Central memory CD8-positive, alpha-beta T cell (primary cell): ENCODE measurements around the gene RNF208.
"Not testable (repeated sequence)": the region's sequence is repeated elsewhere in the genome, so short reads cannot be mapped to it uniquely, and the experiment has no call there.

Experiments
- ATAC-seq: fragments of 150-1000 bp; cut with Tn5 transposase; replicated peaks from 2 replicates; pipeline ENCODE4 v1.10.0; 2022; ENCODE audit warnings: mild to moderate bottlenecking, moderate FRiP score, moderate number of reproducible peaks; ENCODE audit not compliant: poor library complexity, severe bottlenecking; ENCODE audit errors: extremely low read depth
- DNase-seq, 2 donors: peaks; one replicate each; pipeline ENCODE4 v3.0.0; 2021; ENCODE audit warnings: low spot score in 2 of 2
- H3K27ac Mint-ChIP-seq: one replicate; pipeline ENCODE4 v1.8.0; 2022; ENCODE audit warnings: low read depth, mild to moderate bottlenecking, moderate library complexity, mixed read lengths
- H3K27me3 Mint-ChIP-seq: one replicate; pipeline ENCODE4 v1.8.0; 2022; ENCODE audit warnings: mixed read lengths
- H3K36me3 Mint-ChIP-seq: one replicate; pipeline ENCODE4 v1.8.0; 2022; ENCODE audit warnings: mild to moderate bottlenecking, moderate library complexity, mixed read lengths; ENCODE audit not compliant: insufficient read depth
- H3K4me1 Mint-ChIP-seq: one replicate; pipeline ENCODE4 v1.8.0; 2022; ENCODE audit warnings: mixed read lengths
- H3K4me3 Mint-ChIP-seq: one replicate; pipeline ENCODE4 v1.8.0; 2022; ENCODE audit warnings: mild to moderate bottlenecking, moderate library complexity, mixed read lengths
- H3K9me3 Mint-ChIP-seq: one replicate; pipeline ENCODE4 v1.8.0; 2022; ENCODE audit warnings: mixed read lengths

Gene RNF208

DNA sequence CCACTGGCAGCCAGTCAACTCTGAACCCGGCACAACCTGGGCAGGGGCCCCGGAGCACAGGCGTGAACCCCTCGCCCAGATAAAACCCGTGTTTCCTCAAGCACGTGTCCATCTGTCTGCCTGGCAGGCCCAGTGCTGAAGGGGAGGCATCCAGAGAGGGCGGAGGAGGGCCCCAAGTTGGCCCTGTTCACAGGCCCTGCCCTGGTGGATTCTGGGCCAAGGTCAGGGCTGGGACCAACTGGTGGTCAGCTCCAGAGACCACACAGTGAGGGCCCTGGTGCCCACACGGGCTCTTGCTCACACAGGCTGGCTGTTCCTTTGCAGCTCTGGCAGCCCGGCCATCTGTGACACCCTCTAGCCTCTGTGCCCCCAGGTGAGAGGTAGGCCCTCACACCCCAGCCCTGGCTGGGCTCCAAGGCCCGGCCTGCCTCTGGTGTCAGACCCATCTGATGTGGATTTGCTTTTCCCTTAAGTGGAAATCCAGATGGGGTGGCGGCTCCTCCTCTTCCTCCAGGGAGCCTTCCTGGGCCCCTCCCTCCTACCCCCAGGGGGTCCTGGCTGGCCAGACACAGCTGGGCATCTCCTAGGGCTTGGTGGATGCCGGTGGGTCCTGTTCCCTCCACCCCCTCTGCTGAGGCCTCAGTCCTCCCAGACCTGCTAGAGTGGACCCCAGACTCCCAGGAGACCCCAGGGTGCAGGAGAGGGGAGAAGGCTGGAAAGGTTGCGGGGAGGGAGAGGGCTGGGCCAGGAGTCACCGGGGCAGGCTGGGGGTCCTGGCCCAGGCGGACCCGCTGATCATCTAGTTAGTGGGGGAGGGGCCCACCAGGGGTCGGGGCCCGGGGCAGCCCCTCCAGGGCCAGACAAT lies 28.5 kb upstream of the RNF208 start:
- no peak for DNase-seq
- H3K27me3 Mint-ChIP-seq = no peaks in the 10 kb centered on the region

DNA sequence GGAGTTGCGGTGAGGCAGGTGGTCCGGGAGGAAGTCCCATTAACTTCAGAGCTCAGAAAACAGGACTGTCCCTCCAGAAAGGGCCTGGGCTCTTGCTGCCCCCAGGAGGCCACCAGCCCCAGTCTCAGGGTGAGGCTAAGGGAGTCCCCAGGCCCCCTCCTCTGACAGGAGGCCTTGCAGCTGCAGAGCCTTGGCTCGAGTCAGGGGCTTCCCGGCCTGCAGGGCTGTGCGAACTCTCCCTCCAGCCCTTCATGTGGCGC lies 25.8 kb upstream of the RNF208 start:
- no peak for ATAC-seq
- Mint-ChIP-seq H3K9me3 (no peaks in the 10 kb centered on the region), H3K36me3 (peaks cover 7% of the 10 kb centered on the region), H3K4me1 (peaks cover 10% of the 10 kb centered on the region), H3K4me3 (no peak overlapping the region), H3K27me3 (no peaks in the 10 kb centered on the region), H3K27ac (no peak overlapping the region)
- DNase-seq = no peak

More for the DNA sequence above, 28.5 kb upstream of the RNF208 start:
- peaks cover 6% of the 10 kb centered on the region for H3K36me3 Mint-ChIP-seq
- H3K4me1 Mint-ChIP-seq = peaks cover 5% of the 10 kb centered on the region
- H3K27ac Mint-ChIP-seq = no peak overlapping the region
- ATAC-seq = no peak
- H3K9me3 Mint-ChIP-seq = no peaks in the 10 kb centered on the region
- H3K4me3 Mint-ChIP-seq = no peak overlapping the region

DNA sequence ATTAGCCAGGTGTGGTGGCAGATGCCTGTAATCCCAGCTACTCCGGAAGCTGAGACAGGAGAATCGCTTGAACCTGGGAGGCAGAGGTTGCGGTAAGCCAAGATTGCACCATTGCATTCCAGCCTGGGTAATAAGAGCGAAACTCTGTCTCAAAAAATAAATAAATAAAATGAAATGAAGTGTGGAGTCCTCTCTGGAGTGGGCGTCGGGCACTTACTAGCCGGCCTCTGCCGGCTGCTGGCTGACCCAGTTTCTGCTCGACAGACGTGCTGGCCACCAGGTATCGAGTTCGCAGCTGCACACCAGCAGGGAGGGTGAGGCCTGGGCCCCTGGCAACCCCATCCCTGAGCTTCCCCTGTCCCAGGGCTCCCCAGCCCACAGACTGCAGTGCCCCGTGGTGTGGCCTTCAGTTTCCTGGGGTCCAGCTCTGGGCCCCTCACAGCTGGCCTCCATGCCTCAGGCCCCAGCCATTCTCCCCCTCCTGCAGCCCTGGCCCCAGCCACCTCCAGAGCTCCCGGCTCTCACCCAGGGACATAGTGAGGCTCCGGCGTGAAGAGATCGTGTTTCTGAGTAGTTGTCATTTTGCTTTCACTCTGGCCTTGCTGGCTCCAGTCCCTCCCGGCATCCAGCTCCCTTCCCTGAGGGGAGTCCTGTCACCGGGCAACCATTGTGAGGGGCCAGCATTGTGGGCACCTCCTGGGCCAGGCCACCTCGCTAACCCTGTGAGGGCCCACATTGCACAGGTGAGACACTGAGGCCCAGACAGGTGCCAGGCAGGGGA lies 25.3 kb upstream of the RNF208 start:
- ATAC-seq = no peak
- Mint-ChIP-seq H3K4me3 (no peak overlapping the region), H3K36me3 (peaks cover 12% of the 10 kb centered on the region), H3K27me3 (no peaks in the 10 kb centered on the region), H3K4me1 (peaks cover 15% of the 10 kb centered on the region), H3K9me3 (no peaks in the 10 kb centered on the region), H3K27ac (no peak overlapping the region)
- DNase-seq = no peak

DNA sequence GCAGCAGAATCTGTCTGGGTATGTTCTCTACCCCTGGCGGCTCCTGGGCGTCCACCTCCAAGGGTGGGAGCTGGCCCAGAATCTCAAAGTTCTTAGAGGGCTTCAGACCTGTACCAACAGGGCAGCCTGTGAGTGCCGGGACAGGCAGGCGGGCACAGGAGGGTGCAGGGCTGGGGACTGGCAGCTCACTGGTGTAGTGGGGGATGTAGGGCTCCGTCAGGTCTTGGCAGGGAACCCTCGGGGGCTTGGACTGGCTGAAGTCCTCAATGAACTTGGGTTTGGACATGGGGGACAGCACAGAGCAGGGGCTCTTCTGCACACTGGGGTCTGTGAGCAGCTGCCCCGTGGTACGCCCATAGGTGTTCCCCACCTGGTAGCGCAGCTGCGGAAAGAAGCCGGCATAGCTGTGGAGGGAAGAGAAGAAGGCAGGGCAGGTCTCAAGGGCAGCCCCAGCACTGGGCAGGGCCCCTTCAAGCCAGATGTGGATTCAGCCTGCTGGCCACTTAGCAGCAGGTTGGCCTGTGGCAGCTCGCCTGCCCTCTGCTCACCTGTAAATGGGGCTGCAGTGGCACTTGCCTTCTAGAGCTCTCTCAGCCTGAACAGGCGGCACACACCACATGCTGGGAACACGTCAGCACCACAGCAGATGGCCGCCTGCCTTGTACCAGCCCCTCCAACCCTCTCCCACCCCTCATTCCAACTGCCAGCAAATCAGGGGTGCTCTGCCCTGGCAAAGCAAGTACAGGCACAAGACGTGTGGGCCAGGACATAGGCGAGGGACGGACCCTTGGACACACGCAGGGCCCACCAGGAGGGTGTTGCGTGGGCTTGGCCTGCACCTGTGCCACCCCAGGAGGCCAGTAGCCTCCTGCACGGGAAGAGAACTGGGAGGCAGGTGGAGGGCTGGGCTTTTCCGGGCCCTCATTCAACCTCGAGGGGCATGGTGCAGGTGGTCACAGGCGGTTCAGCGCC lies 23.7 kb upstream of the RNF208 start:
- Mint-ChIP-seq H3K4me3 (no peak overlapping the region), H3K36me3 (peaks cover 23% of the 10 kb centered on the region), H3K9me3 (no peaks in the 10 kb centered on the region), H3K27me3 (no peaks in the 10 kb centered on the region), H3K4me1 (peaks cover 24% of the 10 kb centered on the region), H3K27ac (peak overlapping the region; percentile 57)
- ATAC-seq = no peak
- DNase-seq = no peak

DNA sequence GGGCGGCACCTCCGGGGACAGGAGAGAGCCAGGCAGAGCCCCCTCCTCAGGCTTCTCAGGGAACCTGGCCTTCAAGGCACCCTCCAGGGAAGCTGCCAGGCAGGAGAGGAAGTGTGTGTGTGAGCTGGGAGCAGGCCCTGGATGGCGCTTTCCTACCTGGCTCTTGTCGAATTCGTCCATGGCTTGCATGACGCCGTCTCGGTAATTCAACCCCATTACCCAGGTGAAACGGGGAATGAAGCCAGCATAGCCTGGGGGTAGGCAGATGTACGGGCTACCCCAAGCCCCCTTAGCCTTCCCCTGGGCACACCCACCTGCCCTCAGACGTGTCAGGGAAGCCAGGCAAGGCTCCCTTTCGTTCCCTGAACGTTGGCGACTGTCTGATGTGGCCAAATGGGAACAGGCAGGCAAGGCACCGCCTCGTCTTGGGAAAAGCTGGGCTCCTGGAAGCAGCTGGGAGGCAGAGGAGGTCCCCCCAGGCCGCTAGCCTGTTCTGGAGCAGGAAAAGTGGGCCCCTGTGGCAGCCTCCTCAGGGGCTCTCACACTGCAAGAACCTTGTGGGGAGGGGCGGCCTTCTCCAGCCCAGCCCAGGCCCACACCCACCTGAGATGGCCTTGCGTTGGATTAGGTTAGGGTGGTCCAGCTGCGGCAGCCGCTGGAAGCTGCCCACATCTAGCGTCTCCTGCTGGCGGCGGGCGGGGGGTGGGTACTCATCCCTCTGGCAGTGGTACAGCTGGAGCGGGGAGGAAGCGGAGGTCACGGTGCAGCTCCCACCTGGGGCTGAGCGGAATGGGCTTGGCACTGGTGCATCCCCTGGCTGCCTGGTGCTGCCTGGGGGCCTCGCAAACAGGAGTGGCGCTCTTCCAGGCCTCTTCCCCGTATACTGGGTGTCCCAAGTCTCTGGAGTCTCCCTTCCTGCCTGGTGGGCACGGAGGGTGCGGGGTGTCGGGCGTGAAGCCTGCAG lies 22.7 kb upstream of the RNF208 start:
- no peak for DNase-seq
- no peaks in the 10 kb centered on the region for H3K9me3 Mint-ChIP-seq
- no peak for ATAC-seq
- H3K4me3 Mint-ChIP-seq = no peak overlapping the region
- no peaks in the 10 kb centered on the region for H3K27me3 Mint-ChIP-seq
- no peak overlapping the region for H3K27ac Mint-ChIP-seq
- H3K36me3 Mint-ChIP-seq = peaks cover 25% of the 10 kb centered on the region
- peaks cover 24% of the 10 kb centered on the region for H3K4me1 Mint-ChIP-seq

DNA sequence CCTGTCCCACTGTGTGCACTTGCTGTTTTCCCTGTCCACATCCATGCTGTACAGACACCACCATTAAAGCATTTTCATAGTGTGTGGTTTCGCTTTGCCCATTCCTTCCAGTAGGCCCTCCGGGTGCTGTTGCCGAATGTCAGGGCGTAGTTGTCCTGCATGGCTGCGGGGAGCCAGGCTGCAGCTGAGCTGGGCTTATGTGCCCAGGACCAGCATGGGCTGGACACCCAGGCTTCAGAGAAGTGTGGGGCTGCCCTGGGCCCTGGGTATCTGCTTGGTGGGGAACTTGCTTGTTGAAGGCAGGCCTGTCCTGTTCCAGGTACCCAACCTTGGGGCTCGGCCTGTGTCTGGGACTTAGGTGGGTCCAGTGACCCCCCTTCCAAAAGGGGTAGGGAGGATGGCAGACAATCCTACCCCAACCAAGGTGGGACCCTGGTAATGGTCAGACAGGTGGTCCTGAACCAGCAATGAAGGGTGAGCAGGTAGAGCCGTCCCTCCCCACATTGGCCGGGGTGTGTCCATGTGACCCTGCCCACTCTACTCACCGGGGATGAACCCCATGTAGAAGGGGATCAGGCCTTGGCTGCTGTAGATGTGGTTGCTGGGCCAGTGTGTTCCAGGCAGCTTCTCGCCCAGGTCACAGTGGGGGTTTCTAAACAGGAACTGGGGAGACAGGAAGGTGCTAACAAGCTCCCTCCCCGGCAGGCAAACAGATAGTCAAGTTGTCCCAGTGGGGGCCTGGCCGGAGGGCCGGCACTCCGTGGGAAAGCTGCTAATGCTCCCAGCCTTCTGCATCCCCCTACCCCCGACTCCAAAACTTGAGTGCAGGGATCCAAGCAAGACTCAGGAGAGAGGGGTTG lies 21.8 kb upstream of the RNF208 start:
- Mint-ChIP-seq H3K9me3 (no peaks in the 10 kb centered on the region), H3K4me3 (peak overlapping the region; percentile 92), H3K27ac (no peak overlapping the region), H3K27me3 (no peaks in the 10 kb centered on the region), H3K4me1 (peaks cover 24% of the 10 kb centered on the region), H3K36me3 (peaks cover 25% of the 10 kb centered on the region)
- DNase-seq (no peak), ATAC-seq (no peak)

DNA sequence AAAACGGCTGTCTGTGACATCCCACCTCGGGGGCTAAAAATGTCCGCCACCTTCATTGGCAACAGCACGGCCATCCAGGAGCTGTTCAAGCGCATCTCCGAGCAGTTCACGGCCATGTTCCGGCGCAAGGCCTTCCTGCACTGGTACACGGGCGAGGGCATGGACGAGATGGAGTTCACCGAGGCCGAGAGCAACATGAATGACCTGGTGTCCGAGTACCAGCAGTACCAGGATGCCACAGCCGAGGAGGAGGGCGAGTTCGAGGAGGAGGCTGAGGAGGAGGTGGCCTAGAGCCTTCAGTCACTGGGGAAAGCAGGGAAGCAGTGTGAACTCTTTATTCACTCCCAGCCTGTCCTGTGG lies 21.2 kb upstream of the RNF208 start:
- H3K27me3 Mint-ChIP-seq, DNase-seq, H3K27ac Mint-ChIP-seq, H3K9me3 Mint-ChIP-seq, ATAC-seq: not testable (repeated sequence)
- H3K36me3 Mint-ChIP-seq = peaks cover 25% of the 10 kb centered on the region
- peaks cover 24% of the 10 kb centered on the region for H3K4me1 Mint-ChIP-seq
- H3K4me3 Mint-ChIP-seq = peak overlapping the region; percentile 92

DNA sequence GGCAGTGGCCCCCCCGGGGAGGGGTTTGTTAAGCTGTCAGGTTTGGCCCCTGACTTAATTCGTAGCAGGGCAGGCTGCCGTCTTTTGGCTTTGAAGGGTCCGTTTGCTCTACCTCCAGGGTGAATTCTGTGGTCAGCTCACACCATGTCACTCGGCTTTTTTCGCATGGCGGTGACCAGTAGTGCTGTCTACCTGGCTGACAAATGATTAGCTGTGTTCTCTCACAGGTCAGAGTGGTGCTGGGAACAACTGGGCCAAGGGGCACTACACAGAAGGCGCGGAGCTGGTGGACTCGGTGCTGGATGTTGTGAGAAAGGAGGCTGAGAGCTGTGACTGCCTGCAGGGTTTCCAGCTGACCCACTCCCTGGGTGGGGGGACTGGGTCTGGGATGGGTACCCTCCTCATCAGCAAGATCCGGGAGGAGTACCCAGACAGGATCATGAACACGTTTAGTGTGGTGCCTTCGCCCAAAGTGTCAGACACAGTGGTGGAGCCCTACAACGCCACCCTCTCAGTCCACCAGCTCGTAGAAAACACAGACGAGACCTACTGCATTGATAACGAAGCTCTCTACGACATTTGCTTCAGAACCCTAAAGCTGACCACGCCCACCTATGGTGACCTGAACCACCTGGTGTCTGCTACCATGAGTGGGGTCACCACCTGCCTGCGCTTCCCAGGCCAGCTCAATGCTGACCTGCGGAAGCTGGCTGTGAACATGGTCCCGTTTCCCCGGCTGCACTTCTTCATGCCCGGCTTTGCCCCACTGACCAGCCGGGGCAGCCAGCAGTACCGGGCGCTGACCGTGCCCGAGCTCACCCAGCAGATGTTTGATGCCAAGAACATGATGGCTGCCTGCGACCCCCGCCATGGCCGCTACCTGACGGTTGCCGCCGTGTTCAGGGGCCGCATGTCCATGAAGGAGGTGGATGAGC lies 20.5 kb upstream of the RNF208 start:
- peaks cover 25% of the 10 kb centered on the region for H3K36me3 Mint-ChIP-seq
- H3K27me3 Mint-ChIP-seq = no peaks in the 10 kb centered on the region
- peak overlapping the region; percentile 92 for H3K4me3 Mint-ChIP-seq
- no peak for DNase-seq
- peak overlapping the region; percentile 88 for H3K27ac Mint-ChIP-seq
- H3K4me1 Mint-ChIP-seq = peaks cover 24% of the 10 kb centered on the region
- ATAC-seq = no peak
- H3K9me3 Mint-ChIP-seq = no peaks in the 10 kb centered on the region

DNA sequence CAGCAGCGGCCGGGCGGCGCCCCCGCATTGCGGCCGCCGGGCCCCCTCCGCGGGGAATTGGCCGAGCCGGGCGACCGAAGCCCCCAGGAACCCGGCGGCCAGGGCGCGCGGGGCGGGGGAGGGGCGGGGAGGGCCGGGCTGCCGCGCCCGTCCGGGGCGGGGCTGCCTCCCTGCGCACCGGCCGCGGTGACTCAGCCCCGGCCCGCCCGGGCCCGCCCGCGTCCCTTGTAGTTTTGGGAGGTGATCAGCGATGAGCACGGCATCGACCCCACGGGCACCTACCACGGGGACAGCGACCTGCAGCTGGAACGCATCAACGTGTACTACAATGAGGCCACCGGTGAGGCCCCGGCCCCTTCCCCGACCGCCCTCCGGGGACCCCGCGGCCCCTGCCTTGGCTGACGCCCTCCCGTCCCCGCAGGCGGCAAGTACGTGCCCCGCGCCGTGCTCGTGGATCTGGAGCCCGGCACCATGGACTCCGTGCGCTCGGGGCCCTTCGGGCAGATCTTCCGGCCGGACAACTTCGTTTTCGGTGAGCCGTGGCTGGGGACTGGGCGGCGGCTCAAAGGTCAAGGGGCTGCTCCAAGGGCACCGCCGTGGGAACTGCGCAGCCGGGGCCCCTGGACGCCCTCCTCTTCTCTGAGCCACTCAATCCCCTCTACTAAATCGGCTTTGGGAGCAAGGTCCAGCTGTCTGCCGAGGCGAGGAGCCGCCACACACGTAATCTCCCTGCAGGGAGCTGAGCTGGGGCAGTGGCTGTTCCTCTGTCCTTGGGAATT lies 19.6 kb upstream of the RNF208 start:
- peaks cover 25% of the 10 kb centered on the region for H3K36me3 Mint-ChIP-seq
- DNase-seq (no peak), ATAC-seq (peak; percentile 17)
- no peaks in the 10 kb centered on the region for H3K27me3 Mint-ChIP-seq
- H3K27ac Mint-ChIP-seq = peak overlapping the region; percentile 88
- peak overlapping the region; percentile 92 for H3K4me3 Mint-ChIP-seq
- peaks cover 24% of the 10 kb centered on the region for H3K4me1 Mint-ChIP-seq
- H3K9me3 Mint-ChIP-seq = no peaks in the 10 kb centered on the region
